HL-60 (cell line): ENCODE results near the gene PHKA2.

Experiments used
- DNase-seq, 2 experiments: peaks; one replicate each; pipeline ENCODE4 v3.0.0-alpha.2; 2010 to 2020; ENCODE audit warnings: low read depth in 1 of 2, low spot score in 1 of 2
- H3K27ac ChIP-seq: fragments of 250-450 bp; sonication (Bioruptor Pico); replicated peaks from 2 replicates; pipeline ENCODE4 v1.5.1; 2020; ENCODE audit warnings: mild to moderate bottlenecking, moderate library complexity
- H3K27me3 ChIP-seq: fragments of 250-450 bp; sonication (Bioruptor Pico); 2 replicates; pipeline ENCODE4 v1.5.1; 2021; ENCODE audit warnings: mild to moderate bottlenecking, moderate library complexity; ENCODE audit not compliant: insufficient read depth, poor library complexity, severe bottlenecking
- H3K4me3 ChIP-seq: replicated peaks from 2 replicates; pipeline ENCODE4 v1.5.1; 2011; ENCODE audit warnings: mild to moderate bottlenecking, control low read depth, low read length; ENCODE audit not compliant: insufficient read depth
- CTCF ChIP-seq: IDR thresholded peaks from one replicate; pipeline ENCODE4 v1.5.1; 2011; ENCODE audit warnings: low read length, control low read depth, inconsistent platforms; ENCODE audit not compliant: insufficient read depth
- GABPA ChIP-seq: IDR thresholded peaks from 2 replicates; pipeline ENCODE4 v1.6.1; 2012; ENCODE audit warnings: low read depth
- POLR2AphosphoS5 ChIP-seq: IDR thresholded peaks from 2 replicates; pipeline ENCODE4 v1.6.1; 2012; ENCODE audit warnings: low read depth
- REST ChIP-seq: IDR thresholded peaks from 2 replicates; pipeline ENCODE4 v1.6.1; 2012; ENCODE audit warnings: low read depth; ENCODE audit not compliant: insufficient replicate concordance
- SPI1 ChIP-seq: IDR thresholded peaks from 2 replicates; pipeline ENCODE4 v1.6.1; 2012; ENCODE audit warnings: low read depth, mild to moderate bottlenecking, borderline replicate concordance

Gene PHKA2

GRCh38 chrX:18951032-18951431 is 32.9 kb downstream of the PHKA2 start:
- no peak for DNase-seq
- TF ChIP-seq CTCF (no peak), SPI1 (no peak)
- no peaks in the 10 kb centered on the region for H3K27me3 ChIP-seq
- no peak overlapping the region for H3K4me3 ChIP-seq
- H3K27ac ChIP-seq: no peak overlapping the region

DNA sequence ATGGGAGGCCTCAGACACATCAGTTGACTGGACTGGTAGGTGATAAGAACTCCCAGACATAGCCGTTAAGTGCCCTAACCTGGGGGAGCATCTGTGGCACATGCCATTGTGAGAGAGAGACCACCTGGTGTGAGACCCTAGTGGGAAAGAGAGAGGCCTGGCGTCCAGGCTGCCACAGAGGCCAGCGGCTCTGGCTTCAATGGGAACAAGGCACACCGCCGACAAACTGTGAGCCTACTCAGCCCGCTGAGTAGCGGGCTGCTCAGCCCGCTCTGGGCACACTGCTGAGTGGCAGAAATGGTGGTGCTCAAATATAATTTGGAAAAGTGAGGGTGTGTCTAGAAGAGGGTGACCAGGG is 34.0 kb downstream of the PHKA2 start:
- DNase-seq: no peak
- TF ChIP-seq SPI1: no peak
- Histone ChIP-seq H3K27me3 (no peaks in the 10 kb centered on the region), H3K27ac (no peak overlapping the region), H3K4me3 (no peak overlapping the region)

- TF ChIP-seq GABPA (no peak), SPI1 (no peak), CTCF (no peak), REST (no peak), POLR2AphosphoS5 (no peak)
- Histone ChIP-seq H3K27me3 (no peaks in the 10 kb centered on the region), H3K27ac (no peak overlapping the region)
These were observed 34.5 kb downstream of the PHKA2 start for GRCh38 chrX:18949291-18949943.

GRCh38 chrX:18946611-18947010 is 37.3 kb downstream of the PHKA2 start:
- H3K4me3 ChIP-seq: no peak overlapping the region

More at GRCh38 chrX:18949291-18949943, 34.5 kb downstream of the PHKA2 start:
- no peak for DNase-seq
- no peak overlapping the region for H3K4me3 ChIP-seq

More at GRCh38 chrX:18946611-18947010, 37.3 kb downstream of the PHKA2 start:
- Histone ChIP-seq H3K27me3 (no peaks in the 10 kb centered on the region), H3K27ac (no peak overlapping the region)
- TF ChIP-seq SPI1 (no peak), POLR2AphosphoS5 (no peak), GABPA (no peak), CTCF (no peak), REST (no peak)
- no peak for DNase-seq
